Putamen (tissue), 1 donor: ENCODE data around the gene LRP8.

Experiments used
- DNase-seq: peaks from one replicate; pipeline ENCODE4 v3.0.0-alpha.2; 2016; ENCODE audit warnings: low spot score

The LRP8 gene

GRCh38 chr1:53359225-53359933 is 31.5 kb upstream of the LRP8 start:
- no peak for DNase-seq

- no peak for DNase-seq
Observed at GRCh38 chr1:53356637-53357036, 28.8 kb upstream of the LRP8 start.

GRCh38 chr1:53354119-53354518 is 26.2 kb upstream of the LRP8 start:
- no peak for DNase-seq

GRCh38 chr1:53352561-53352960 is 24.7 kb upstream of the LRP8 start:
- DNase-seq, result no peak

DNA sequence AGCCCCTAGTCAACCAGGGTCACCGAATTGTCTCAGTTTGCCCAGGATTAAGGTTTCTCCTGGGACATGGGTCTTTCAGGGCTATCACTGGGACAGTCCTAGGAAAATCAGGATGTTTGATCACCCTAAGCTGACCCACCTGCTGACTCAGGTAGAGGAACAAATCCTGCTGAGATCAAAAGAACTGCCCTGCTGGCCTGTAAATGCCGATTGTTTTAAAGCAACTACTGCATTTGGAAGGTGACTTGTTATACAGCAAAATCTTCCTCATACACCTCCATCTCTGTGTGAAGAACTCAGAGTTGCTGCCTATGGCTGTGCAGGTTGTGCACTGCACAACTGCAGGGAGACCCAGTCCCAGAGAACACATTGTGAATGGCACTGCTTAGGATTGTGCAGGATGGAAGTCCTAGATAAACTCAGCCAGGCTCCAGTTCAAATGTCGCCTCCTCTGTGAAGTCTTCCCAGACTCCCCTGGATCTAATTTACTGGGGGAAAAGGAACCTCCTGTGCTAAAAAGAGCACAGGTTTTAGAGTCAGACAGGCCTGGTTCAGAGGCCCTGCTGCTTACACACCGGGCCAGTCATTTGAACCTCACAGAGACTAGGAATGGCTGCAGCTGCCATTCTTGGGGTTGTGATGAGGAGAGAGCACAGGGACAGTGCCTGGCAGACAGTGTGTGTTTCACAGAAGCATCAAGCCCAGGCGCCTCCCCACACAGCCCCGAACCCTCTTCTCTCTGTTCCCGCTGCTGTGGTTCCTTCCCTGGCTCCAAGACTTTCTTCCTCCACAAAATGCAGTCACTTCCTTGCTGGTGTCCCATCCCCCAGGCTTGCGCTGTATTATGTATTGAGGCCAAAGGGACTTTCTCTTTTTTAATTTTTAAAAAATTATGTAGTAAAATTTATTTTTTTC is 23.2 kb upstream of the LRP8 start:
- no peak for DNase-seq

- DNase-seq, result no peak
Observed at GRCh38 chr1:53349968-53350852, 22.3 kb upstream of the LRP8 start.

GRCh38 chr1:53349369-53349835 is 21.5 kb upstream of the LRP8 start:
- DNase-seq, result no peak

DNA sequence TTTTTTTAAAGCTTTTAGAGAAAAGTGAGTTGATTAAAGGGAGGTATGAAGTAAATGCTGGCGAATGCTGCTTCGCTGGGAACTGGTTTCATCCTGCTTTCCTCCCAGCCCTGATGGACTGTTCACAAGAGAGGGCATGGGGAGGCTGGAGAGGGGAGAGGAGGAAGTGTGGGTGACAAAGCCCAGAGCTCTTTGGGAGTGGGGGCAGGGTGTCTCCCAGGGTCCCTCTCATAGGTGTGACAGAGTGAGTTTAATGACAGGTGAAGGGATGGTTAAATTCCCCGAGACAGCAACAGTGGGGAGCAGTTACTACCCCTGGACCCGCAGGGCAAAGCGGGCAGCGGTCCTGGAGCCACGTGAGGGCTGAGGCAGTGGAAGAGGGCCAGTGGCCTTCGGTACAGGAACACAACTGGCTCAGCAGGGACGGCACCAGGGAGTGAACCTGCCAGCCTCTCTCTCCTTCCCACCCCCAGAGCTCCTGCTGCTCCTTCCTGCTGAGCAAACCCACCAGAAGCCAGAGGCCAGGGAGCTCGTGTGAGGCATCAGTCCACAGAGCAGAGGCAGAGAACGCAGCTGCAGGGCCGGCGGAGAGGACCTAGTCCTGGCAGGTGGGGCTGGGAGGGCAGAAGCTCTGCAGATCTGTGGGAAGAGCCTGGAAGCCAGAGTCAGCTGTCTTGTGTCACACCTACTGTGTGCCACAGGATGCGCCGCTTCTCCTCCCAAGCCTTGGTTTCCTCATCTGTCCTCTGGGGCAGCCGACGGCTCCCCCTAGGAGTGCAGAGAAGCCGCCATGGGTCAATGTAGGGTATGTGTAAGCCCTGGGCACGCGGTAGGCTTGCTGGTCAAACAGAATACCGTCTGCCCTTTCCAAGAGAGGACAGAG is 20.9 kb upstream of the LRP8 start:
- DNase-seq, result no peak

DNA sequence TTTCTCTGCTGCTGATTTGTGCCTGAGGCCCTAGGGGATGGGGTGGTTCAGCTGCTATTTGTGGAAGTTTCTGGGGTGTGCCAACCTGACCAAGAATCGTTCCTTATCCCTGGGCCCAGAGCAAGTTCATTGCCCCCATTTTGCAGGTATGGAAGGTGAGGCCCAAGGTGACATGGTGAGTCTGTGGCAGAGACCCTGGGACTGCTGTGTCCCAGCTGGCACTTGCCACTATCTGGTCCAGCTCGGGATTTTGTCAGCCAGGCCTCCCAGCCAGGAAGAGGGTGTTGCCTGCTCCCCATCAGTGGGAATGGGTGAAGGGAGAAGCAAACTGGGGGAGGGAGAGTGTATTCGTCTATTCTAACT is 18.9 kb upstream of the LRP8 start:
- DNase-seq, result no peak

DNA sequence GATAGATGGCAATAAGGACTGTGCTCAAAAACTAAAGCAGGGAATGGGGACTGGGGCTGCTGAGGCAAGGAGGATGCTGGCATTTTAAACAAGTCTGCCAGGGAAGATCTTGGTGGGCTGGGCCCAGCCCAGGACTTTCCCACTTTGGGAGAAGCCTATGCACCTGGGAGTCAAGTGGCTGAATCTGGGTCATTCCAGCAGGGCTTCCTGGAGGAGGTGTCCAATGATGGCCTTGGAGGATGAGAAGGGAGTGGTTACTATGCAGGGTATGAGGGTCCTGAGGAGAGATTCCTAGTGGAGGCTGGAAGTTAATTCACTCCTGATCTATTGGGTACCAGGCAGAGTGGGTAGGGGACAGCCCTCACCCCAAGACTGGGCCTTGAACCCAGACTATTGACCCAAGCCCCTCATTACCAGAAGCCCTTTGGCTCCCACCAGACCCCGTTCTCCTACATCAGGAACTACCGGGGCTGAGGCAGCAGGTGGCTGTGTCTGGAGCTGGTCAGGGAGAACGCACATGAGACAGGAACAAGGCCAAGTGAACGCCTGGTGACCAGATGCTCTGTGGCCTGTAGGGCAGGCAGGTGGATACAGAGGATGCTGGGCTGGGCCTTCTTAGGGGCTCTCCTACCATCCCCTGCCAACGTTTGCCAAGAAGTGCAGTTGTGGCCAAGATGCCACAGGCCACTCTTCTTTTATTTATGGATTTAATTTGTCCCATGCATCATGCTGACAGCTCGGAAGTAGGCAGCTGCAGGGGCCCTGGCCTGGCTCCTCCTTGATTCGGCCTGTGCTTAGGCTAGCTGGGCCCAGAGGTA is 18.3 kb upstream of the LRP8 start:
- DNase-seq, result no peak

DNA sequence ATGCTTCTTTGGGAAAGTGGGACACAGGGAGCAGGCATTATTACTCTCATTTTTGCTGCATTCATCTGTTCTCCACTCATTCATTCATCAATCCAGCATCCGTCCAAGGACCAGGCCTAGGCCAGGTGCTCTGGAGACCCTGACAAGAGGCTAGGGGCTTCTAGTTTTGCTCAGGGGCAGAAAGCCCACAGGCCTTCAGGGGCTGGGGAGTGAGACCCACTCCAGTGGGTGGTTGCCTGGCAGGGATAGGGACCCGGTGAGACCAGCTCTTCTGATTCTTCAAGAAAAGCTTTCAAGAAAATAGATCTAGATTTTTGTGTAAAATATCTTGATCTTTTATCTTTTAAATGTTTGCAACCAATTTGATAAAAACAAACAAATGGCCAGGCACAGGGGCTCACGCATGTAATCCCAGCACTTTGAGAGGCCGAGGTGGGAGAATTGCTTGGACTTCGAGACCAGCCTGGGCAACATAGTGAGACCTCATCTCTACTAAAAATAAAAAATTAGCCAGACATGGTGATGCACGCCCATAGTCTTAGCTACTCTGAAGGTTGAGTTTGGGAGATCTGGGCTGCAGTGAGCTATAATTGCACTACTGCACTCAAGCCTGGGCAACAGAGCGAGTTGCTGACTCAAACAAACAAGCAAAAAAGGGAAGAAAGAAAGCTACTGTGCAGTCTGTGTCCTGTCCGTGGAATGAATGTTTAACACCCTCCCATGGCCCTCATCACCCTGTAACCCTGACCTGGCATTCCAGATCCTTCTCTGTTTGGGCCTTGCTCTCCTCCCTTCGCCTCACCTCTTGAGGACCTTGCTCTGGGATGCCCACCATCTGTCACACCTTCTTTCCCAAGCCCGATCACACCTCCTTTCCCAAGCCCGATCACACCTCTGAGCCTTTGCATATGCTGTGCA is 17.3 kb upstream of the LRP8 start:
- DNase-seq, result no peak

DNA sequence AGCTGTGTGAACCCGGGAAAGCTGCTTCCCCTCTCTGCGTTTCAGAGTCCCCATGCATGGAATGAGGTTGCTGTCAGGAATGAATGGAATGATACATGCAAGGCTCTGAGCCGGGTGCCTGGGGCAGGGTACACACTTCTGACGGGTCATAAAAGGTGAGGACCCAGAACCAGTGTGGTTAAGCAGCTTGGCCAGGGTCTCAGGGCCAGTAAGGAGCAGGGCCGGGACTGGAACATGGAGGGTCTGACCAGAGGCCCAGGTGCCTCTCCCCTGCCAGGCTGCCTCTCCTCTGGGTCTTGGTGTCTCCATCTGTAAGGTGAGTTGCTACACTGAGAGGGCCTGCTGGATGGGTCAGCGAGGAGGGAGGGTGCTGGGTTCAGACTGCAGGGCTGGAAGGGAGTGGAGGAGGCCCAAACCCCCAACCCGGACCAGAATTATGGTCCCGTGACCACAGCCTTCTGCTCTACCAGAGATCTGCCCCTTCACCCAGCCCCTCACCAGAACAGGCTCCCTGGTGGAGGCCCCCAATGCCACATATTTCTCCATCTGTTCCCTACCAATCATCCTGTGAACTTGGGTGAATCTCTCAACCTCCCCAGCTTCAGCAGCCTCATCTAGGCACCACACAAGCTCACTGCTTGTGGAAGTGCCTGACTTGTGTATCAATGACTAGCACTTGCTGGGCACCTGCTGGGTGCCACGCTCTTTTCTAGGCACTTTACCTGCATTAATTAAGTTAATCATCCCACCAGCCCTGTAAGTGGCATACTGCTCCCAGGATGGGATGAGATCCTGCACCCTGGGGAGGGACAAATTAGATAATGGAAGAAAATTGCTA is 16.2 kb upstream of the LRP8 start:
- no peak for DNase-seq

- no peak for DNase-seq
Observed at GRCh38 chr1:53342735-53343470, 15.0 kb upstream of the LRP8 start.

DNA sequence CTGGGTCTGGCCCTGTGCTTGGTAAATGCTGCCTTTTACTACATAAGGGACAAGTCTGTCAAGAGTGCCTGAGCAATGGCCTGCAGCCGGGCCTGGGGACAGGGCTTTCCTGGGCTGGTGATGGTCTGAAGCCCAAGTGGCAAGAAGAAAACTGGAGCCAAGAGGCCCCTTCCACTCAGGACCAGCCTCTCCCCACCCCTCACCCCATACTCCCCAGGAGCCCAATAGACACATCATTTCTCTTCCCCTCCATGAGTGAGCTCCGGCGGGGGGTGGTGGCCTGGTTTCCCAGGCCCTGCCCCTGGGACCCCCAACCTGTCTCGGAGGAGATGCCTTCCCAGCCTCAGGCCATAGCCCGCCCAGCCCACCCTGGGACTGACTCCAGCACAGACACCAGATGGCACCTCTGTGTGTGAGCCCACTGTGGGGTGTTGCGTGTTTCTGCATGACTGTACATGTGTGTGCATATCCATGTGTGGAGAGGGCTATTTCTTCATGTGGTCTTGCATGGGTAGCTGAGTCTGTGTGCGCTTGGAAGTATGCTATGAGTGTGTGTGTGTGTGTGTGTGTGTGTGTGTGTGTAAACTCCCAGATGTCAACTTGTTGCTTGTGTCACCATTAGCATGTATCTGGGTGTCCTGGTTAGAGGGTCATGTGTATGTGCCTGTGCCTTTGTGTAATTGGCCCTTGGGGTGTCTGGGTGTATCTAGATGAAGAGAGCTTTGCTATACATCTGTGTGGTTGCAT is 14.3 kb upstream of the LRP8 start:
- DNase-seq, result no peak

- no peak for DNase-seq
Observed at GRCh38 chr1:53341521-53341895, 13.6 kb upstream of the LRP8 start.

- DNase-seq, result no peak
Observed at GRCh38 chr1:53340660-53341520, 13.0 kb upstream of the LRP8 start.
